Glomerular visceral epithelial cell (primary cell): ENCODE data around the gene ZCCHC3.
"Not testable (repeated sequence)": the region's sequence is repeated elsewhere in the genome, so short reads cannot be mapped to it uniquely, and the experiment has no call there.

Experiments
- DNase-seq: peaks from one replicate; pipeline ENCODE4 v3.0.0-alpha.2; 2016; ENCODE audit errors: extremely low spot score

Gene ZCCHC3

DNA sequence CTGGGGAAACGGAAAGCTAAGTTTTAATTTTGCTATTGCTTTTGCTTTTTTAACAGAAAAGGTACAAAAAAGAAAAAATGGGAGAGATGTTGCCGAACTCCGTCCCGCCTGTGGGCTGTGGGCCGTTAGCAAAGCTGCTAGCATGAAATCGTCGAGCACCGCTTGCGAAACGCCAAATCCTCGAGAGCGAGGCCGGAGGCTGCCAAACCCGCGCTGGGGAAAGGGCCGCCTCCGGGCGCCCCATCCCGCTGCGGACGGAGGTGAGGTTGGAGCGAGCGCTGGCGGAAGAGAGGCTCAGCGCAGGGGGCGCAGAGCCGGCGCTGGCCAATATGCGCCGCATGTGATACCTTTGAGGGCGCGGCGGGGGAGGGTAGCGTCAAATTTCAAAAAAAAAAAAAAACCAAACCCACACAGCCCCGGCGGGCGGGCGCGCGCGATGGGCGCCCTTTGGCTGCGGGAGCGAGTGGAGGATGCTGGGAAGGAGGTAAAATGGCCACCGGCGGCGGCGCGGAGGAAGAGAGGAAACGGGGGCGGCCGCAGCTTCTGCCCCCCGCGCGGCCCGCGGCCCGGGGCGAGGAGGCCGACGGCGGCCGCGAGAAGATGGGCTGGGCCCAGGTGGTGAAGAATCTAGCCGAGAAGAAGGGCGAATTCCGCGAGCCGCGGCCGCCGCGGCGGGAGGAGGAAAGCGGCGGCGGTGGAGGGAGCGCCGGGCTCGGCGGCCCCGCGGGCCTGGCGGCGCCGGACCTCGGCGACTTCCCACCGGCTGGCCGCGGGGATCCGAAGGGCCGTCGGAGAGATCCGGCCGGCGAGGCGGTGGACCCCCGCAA lies at the start of gene ZCCHC3:
Gene ZCCHC3, plus strand, starts transcription at position 473 of the 827 bp plus-strand sequence. Its CDS starts 17 bp downstream, at position 490.
- DNase-seq = peak; percentile 98

DNA sequence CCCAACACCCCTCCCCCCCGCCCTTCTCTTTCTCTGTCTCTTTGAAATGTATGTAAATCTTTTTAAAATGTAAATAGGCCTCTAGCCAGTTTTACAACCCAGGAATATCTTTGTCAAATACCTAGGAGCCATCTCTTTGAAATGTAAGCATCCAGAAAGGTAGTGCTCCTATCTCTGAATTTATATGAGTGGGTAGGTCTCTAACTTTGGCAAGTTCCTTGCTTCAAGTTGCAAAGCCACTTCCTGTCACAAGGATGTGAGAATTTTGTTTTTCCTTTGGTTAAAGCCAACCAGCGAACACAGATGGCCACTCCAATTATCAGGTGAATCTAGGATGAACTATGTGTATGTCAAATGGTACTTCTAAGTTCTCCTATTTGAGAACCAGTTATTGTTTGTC lies 46.0 kb upstream of the ZCCHC3 start:
- no peak for DNase-seq

DNA sequence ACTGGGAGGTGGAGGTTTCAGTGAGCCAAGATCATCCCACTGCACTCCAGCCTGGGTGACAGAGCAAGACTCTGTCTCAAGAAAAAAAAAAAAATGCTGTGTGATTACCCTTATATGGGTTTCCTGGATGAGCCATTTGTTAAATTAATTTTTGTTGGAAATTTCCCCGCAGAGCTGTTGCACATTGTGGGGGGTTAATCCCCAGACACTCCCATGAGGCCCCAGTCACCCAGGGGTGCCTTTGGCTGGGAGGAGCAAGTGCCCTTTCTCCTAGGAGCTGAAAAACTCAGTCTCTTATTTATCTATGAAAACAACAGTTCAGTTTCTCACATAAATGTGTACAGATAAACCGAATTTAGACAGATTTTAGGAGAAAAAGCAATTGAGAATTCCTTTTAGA lies 44.6 kb upstream of the ZCCHC3 start:
- no peak for DNase-seq

DNA sequence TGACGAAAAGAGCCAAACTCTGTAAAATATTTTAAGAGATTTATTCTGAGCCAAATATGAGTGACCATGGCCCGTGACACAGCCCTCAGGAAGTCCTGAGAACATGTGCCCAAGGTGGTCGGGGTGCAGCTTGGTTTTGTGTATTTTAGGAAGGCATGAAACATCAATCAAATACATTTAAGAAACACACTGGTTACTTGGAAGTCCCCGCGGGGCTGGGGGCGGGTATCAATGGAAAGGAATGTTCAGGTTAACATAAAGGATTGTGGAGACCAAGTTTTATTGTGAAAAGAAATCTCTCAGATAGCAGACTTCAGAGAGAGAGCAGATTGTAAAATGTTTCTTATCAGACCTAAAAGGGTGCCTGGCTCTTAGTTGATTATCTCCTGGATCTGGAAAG lies 43.9 kb upstream of the ZCCHC3 start:
- DNase-seq = not testable (repeated sequence)

GRCh38 chr20:257419-257818 lies 40.0 kb upstream of the ZCCHC3 start, which contains the start of gene DEFB132:
DEFB132 (plus strand) TSS chr20:257724; CDS start chr20:257779, 55 bp downstream.
- DNase-seq = no peak

DNA sequence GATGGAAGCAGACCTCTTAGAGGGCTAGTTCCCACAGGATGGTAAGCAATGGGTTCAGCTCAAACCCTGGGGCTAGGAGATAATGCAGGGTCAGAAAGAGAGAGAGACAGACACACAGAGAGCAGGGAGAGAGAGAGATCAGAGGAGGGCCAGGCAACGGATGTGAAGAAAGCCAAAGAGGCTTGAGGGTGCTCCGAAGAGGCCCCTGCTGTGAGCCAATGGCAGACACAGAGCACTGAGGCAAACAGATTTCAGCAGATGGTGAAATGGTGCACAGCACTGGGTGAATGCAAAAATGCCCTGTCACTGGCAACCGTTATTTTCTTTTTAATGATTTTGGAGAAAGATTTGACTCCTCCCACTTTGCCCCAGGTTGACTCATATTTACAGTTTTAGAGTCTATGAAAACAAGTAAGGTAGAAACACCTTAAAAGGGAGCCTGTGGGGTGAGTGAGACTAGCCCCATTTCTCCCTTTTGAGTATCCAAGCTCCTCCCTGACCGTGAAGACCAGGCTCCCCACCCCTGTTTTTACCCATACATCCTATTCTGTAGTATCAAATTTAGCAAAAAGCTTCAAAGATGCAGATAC lies 39.0 kb upstream of the ZCCHC3 start:
- DNase-seq = no peak

DNA sequence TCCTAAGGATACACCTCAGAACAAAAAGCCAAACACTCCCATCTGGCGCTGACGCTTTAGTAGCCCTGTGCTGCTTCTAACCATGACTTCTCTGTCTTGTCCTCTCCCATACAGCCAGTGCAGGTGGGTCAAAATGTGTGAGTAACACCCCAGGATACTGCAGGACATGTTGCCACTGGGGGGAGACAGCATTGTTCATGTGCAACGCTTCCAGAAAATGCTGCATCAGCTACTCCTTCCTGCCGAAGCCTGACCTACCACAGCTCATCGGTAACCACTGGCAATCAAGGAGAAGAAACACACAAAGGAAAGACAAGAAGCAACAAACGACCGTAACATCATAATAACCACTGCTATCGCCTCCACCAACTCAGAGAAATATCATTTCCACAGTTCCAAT lies 38.4 kb upstream of the ZCCHC3 start:
- peak; percentile 20 for DNase-seq

DNA sequence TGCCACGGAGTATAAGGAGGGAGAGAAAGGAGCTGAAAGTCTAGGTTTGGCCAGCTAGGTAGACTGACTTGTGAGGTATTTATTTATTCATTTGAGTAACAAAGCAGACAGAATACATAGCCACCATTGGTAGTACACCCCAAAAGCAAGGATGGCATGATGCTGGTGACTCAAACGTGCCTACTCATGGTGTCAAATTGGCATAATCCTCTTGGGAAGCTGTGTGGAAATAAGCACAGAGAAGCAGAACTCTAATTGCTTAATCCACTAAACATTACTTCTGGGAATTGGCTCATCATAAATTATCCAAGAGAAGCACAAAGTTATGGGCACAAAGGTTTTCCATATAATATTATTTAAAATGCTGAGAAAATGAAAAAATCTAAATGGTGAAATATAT lies 37.4 kb upstream of the ZCCHC3 start:
- no peak for DNase-seq

GRCh38 chr20:263701-264100 lies 33.7 kb upstream of the ZCCHC3 start:
- DNase-seq = no peak

- DNase-seq = peak; percentile 80
Measured at GRCh38 chr20:266596-267562, 30.5 kb upstream of the ZCCHC3 start.

DNA sequence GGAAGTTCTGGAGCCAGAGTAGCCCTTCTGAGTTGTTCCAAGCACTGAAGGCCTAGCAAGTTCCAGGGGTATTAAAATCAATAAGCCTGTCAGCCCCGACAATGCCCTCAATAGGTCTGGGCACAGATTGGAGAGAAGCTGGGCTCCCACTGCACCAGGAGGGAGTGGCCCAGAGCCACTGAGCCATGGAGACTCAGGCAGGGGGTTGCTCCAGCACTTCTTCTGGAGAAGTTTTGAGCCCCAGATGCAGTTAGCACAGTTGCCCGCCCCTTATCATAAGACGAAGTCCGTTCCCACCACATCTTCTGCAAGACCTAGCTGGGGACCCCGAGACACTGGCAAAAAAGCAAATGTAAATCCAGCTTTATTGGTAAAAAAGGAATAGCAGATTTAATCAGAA lies 26.9 kb upstream of the ZCCHC3 start:
- DNase-seq = no peak

DNA sequence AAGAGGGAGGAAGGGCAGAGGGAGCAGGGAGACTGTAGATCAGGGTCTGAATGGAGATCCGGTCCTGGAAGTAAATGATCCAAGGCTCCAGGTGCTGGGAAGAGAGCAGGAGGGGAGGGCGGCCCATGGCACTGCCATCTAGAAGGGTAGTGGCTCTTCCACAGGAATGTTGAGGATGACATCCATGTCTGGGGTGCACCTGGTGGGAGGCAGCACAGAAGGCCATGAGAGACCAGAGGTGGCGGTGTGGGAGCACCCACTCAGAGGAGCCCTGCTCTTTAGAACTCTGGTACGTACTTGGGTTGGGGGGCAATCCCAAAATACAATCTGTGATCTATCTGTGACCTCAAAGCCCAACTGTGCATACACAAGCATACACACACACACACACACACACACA lies 26.3 kb upstream of the ZCCHC3 start:
- no peak for DNase-seq

- no peak for DNase-seq
Measured at GRCh38 chr20:271528-271927, 25.8 kb upstream of the ZCCHC3 start.

- no peak for DNase-seq
Measured at GRCh38 chr20:272718-273117, 24.7 kb upstream of the ZCCHC3 start.

DNA sequence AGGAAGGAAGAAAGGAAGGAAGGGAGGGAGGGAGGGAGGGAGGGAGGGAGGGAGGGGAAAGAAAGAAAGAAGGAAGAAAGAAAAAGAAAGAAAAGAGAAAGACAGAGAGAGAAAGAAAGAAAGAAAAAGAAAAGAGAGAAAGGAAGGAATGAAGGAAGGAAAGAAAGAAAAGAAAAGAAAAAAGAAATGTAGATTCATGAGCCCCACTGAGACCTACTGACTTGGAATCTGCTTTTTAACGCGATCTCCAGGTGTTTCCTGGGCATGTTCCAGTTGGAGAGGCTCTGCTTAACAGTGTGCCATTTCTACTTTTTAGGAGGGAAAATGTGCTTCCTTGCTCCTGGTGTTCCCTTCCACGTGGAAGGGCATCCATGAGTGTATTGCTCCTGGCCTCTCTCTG lies 23.5 kb upstream of the ZCCHC3 start:
- DNase-seq = no peak

DNA sequence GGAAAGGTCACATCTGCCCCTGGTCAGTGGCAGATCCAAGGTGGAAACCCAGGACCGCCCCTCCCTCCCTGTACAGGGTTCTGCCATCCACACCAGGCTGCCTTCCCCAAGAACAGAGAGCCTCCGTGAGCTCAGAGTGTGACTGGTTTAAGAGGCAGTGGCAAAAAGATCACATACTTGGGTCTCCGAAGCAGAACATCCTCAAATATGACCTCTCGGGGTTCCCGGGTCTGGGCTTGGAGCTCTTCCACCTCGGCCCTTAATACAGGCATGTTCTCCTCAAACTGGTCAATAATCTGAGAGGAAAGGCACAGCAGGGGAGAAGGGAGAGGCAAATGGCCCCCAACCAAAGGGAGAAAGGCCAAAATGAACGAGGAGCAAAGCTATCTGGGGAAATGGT lies 21.6 kb upstream of the ZCCHC3 start:
- DNase-seq = no peak

DNA sequence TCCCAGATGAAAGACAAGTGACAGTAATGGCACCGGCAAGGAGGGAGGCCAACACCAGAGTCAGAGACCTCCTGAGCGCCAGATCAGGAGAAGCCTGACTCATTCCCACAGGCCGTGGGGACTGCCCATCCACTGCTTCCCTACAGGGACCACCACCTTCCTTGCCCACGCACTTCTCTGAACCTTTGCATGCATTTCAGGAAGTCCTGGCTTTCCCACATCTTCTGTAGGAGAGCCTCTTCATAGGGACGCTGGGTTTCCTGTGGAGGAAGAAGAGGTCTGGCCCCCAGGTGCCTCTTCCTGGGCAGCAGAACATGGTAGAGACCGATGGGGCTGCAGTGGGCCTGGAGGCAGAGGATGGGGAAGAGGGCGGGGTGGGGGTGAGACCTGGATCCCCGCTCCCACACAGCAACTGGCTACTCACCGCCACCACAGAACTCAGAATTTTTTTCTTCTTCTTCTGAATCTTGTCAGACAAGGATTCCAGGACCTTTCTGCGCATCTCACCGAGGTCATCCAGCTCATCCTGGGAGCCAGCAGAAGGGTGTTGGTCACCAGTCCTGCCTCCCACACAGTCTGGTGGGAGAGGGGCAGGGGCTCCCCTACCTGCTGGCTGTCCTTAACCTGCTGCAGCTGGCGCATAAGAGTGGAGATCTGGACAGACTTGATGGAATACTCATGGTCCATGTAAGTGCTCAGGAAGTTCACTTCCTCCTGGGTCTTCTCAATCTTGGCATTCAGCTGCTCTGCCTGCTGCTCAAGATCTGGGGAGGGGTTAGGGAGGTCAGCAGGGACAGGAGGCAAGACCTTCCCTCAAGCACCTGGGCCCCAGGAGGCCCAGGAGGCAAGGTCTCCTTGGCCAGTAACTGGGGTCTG lies 20.5 kb upstream of the ZCCHC3 start:
- no peak for DNase-seq

DNA sequence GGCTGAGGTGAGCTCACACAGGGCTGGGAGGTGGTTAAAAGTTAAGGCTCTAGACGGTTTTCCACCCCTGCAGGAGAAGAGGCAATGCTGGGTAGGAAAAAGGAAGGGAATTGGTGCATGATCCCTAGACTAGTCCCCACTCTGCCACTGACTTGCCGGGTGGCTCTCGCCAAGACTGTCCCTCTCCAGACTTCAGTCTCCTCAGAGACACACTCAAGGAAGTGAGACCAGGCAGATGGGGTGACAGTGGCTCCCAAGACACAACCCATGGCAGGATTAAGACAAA lies 19.9 kb upstream of the ZCCHC3 start:
- DNase-seq = no peak

DNA sequence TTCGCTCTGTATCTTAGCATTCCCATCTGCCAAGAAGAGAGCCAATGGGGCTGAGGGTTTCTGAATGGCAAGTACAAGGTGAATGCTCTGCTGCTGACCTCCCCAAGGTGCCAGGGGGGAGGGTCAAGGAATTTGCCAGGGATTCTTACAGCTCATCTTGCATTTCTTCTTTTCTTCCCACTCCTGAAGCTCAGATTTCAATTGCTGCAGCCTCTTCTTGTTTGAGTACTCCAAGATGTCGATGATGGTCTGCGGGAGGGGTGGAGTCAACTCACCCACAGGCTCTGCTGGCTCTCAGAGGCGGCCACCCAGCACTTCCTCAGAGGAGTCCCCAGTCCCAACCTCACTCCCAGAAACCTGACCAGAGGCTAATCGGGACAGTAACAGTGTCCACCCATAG lies 19.2 kb upstream of the ZCCHC3 start:
- DNase-seq = no peak

DNA sequence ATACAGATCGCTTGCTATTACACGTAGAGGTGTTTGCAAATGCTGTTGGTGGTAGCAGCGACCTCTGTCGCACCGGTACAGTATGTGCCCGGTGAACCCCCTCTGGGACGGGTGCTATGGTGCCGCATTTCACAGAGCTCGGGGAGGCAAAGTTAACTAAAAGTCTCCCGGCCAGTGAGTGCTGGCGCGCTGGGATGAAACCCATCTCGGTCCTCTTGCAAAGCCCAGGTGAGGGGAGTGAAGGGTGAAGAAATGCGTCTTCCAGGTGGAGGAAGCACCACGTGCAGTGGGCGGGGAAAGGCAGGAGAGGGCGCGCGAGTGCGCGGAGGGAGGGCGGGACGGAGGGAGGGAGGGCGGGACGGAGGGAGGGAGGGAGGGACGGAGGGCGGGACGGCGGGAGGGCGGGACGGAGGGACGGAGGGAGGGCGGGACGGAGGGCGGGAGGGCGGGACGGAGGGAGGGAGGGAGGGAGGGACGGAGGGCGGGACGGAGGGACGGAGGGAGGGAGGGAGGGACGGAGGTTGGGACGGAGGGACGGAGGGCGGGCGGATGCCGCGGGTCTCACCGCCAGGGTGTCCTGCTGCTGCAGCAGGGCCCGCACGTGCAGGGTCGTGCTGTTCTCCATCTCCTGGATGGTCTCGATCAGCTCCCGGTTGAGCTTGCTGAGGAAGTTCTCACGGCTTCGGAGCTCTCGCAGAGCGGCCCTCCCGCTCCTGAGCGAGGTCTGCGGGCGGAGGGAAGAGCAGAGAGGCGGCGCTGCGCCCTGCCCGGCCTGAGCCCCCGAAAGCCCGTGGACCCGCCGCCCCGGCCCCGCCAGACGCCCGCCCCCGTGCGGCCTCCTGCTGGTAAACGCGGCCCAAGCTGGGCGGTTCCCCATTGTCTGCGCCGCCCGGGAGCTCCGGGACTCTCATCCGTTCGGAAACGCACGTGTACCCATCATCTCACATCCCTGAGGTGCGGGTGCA lies 18.5 kb upstream of the ZCCHC3 start:
- no peak for DNase-seq
